Testis (tissue), 3 donors: ENCODE measurements around the gene HSPG2. TPM values are rescaled to one million over a fixed set of nuclear protein-coding genes. Genes with fewer than 3 reads are reported as not detected.

ENCODE experiments used
- DNase-seq: peaks from one replicate; pipeline ENCODE4 v3.0.0-alpha.2; 2019
- H3K27ac ChIP-seq, 2 donors: fragments of 200-600 bp; sonication (generic); one replicate each; pipeline ENCODE4 v1.5.1; 2019
- H3K27me3 ChIP-seq: fragments of 200-600 bp; sonication (generic); one replicate; pipeline ENCODE4 v1.5.1; 2019
- H3K36me3 ChIP-seq: fragments of 200-600 bp; sonication (generic); one replicate; pipeline ENCODE4 v1.5.1; 2017; ENCODE audit warnings: low read depth; ENCODE audit errors: missing control alignments
- H3K4me1 ChIP-seq: fragments of 200-600 bp; sonication (generic); one replicate; pipeline ENCODE4 v1.5.1; 2019
- H3K4me3 ChIP-seq, 2 donors: fragments of 200-600 bp; sonication (generic); one replicate each; pipeline ENCODE4 v1.5.1; 2017 to 2019
- H3K9me3 ChIP-seq: fragments of 200-600 bp; sonication (generic); one replicate; pipeline ENCODE4 v1.5.1; 2017
- POLR2A ChIP-seq: fragments of 450-650 bp; IDR thresholded peaks from one replicate; pipeline ENCODE4 v1.6.1; 2017; ENCODE audit warnings: antibody characterized with exemption, mild to moderate bottlenecking, moderate library complexity
- WGBS, 2 donors: methylation state at CpG; one replicate each; pipeline ENCODE4 v1.1.5; 2018; 5-methylcytosine and 5-hydroxymethylcytosine counted together
- intact Hi-C: fragments of 100-400 bp; cut with DNase I; formaldehyde crosslinking; loops from one replicate; pipeline ENCODE4 v1.15.1; 2023; ENCODE audit warnings: low total_unique reads
- polyA plus RNA-seq: library from polyadenylated mRNA; stranded (reverse); fragments of 350-450 nt; fragmentation: Illumina TruSeq; extraction: RNeasy Lipid Tissue Mini Kit (QIAGEN cat#74804); gene quantifications from one replicate; pipeline ENCODE4 v1.2.3, GENCODE V29; 2014; ENCODE audit warnings: low read depth, low replicate concordance; ENCODE audit not compliant: insufficient read depth
- total RNA-seq, 2 donors: library from RNA; depleted of rRNA; stranded (reverse); fragments of >200 nt; gene quantifications; one replicate each; pipeline ENCODE4 v1.2.3, GENCODE V29; 2016
- TF ChIP-seq, protein P1 (sequence below), 3 experiments: fragments of 450-650 bp in 2 of 3; fragments of 200-600 bp in 1 of 3; sonication (generic) in 1 of 3; IDR thresholded peaks; one replicate each; pipeline ENCODE4 v1.5.1; 2016 to 2019; ENCODE audit warnings: antibody characterized with exemption in 3 of 3, mild to moderate bottlenecking in 2 of 3, moderate library complexity in 1 of 3

The HSPG2 gene
- total and polyA plus RNA-seq, 3 donors from 2014 or later = 51.8 to 72.1 (median 54.2) TPM

- Histone ChIP-seq H3K27me3 (no peaks in the 10 kb centered on the region), H3K36me3 (no peaks in the 10 kb centered on the region), H3K4me1 (no peaks in the 10 kb centered on the region), H3K4me3 (no peak overlapping the region), H3K9me3 (no peaks in the 10 kb centered on the region), H3K27ac (no peak overlapping the region)
- no peak for TF ChIP-seq POLR2A
- TF ChIP-seq, protein P1, sequence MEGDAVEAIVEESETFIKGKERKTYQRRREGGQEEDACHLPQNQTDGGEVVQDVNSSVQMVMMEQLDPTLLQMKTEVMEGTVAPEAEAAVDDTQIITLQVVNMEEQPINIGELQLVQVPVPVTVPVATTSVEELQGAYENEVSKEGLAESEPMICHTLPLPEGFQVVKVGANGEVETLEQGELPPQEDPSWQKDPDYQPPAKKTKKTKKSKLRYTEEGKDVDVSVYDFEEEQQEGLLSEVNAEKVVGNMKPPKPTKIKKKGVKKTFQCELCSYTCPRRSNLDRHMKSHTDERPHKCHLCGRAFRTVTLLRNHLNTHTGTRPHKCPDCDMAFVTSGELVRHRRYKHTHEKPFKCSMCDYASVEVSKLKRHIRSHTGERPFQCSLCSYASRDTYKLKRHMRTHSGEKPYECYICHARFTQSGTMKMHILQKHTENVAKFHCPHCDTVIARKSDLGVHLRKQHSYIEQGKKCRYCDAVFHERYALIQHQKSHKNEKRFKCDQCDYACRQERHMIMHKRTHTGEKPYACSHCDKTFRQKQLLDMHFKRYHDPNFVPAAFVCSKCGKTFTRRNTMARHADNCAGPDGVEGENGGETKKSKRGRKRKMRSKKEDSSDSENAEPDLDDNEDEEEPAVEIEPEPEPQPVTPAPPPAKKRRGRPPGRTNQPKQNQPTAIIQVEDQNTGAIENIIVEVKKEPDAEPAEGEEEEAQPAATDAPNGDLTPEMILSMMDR (IDR thresholded peaks at IDR 0.05) = no peak
- 88 to 94% methylated on average over 10 to 24 of the region's 24 CpGs for WGBS, 2 donors
- no peak for DNase-seq
- intact Hi-C loops = no loop called here
Observed at GRCh38 chr1:21885236-21886037, 51.7 kb downstream of the HSPG2 start.

DNA sequence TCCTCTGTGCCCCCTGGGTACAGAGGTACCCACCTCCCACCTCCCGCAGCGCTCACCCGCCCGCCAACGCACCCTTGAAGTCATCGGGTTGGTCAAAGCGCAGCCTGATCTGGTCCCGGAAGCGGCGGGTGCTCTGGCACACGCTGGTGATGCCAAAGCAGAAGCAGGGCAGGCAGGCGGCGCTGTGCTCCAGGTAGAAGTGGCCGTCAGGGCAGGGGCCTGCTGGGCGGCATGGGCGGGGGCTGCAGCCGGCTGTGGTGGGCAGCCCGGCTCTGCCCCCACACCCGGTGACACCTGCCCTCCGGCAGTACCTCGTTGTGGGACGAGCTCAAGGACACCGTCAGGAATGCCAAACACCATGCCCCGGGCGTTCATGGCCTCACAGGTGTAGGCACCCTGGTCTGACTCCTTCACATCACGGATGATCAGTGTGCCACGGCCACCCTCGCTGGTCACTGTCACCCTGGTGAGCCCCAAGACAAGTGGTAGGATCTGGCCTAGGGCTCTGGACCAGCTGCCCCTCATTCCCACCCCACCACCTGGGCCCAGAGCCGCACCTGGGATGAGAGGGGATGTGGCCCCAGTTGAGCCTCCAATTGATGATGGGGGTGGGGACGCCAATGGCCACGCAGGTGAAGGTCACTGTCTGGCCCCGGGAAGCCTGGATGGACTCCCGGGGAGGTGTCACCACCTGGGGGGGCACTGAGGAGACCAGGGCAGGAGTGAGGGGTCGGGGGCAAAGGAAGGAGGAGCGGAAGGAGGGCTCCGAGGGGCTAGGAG lies 52.5 kb downstream of the HSPG2 start:
- WGBS, 2 donors = 86 to 91% methylated on average over 24 to 36 of the region's 36 CpGs
- H3K4me1 ChIP-seq = no peaks in the 10 kb centered on the region
- TF ChIP-seq, protein P1 (IDR thresholded peaks at IDR 0.05) = no peak
- TF ChIP-seq POLR2A = no peak
- H3K27me3 ChIP-seq = no peaks in the 10 kb centered on the region
- no peak overlapping the region for H3K27ac ChIP-seq
- H3K4me3 ChIP-seq = no peak overlapping the region
- H3K36me3 ChIP-seq = no peaks in the 10 kb centered on the region
- no peak for DNase-seq
- intact Hi-C loops = no loop called here
- H3K9me3 ChIP-seq = no peaks in the 10 kb centered on the region

DNA sequence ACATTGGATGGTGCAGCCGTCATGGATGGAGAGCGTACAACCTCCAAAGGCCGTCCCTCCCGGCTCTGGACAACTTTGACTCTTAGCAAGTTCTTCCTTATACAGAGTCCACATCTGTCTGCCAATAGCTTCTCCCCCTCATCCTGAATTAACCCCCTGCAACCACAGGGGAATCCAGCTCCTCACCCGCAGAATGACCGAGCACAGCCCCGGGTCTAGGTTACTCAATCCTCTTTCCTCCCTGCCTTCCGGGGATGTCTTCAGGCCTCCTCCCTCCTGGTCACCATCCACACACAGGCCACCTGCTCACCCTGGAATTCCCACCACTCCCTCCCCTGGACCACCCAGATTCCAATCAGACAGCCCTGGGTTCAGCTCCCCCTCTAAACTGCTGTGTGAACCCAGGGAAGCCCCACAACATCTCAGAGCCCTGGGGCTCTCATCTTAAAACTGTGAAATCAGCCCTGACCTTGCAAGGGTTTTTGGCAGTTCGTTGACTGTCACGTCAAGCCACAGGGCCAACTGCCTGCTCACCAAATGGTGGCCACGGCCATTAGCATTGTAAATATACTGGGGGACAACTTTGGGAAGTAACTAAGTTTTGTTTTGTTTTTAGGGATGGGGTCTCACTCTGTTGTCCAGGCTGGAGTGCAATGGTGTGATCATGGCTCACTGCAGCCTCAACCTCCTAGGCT lies 54.2 kb downstream of the HSPG2 start:
- Histone ChIP-seq H3K27me3 (no peaks in the 10 kb centered on the region), H3K36me3 (no peaks in the 10 kb centered on the region), H3K9me3 (no peaks in the 10 kb centered on the region), H3K4me3 (no peak overlapping the region), H3K27ac (no peak overlapping the region), H3K4me1 (no peaks in the 10 kb centered on the region)
- intact Hi-C loops = no loop called here
- 86% methylated on average over 11 of the region's 11 CpGs for WGBS, 2 donors
- TF ChIP-seq, protein P1 (IDR thresholded peaks at IDR 0.05) = no peak
- no peak for TF ChIP-seq POLR2A
- DNase-seq = no peak

DNA sequence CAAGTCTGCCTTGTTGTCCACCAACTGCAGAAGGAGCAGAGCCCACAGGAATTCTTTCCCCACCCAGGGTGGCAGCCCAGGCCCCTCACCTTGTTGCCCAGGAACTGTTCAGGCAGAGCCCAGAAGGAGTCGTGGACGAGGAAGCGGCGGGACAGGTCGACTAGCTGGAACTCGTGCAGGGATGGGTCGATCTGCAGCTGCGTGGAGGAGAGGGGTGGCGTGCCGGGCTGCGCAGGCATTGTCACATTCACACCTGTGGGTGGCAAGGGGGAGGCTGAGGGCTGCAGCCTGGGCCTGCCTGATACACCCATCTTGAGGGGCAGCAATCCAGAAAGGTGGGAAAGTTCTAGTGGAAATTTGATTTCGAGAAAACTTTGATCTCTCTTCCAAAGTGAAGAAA lies 55.9 kb downstream of the HSPG2 start:
- 86 to 91% methylated on average over 12 of the region's 12 CpGs for WGBS, 2 donors
- Histone ChIP-seq H3K27ac (no peak overlapping the region), H3K4me1 (no peaks in the 10 kb centered on the region), H3K4me3 (no peak overlapping the region), H3K27me3 (no peaks in the 10 kb centered on the region), H3K36me3 (no peaks in the 10 kb centered on the region), H3K9me3 (no peaks in the 10 kb centered on the region)
- intact Hi-C loops = no loop called here
- TF ChIP-seq, protein P1 (IDR thresholded peaks at IDR 0.05) = no peak
- TF ChIP-seq POLR2A = no peak
- no peak for DNase-seq
